ENCODE results near the gene DLG5.

- TF ChIP-seq CTCF (IDR thresholded peaks at IDR 0.05) = no peak
- no peak for TF ChIP-seq POLR2A (IDR thresholded peaks at IDR 0.05)
These were observed 91.4 kb downstream of the DLG5 start for GRCh38 chr10:77834943-77835668.

Data from thyroid gland (tissue), 4 donors.